Loucy (cell line): ENCODE measurements around the gene KCNT1.

Source experiments
- H2AFZ ChIP-seq: fragments of 200-600 bp; sonication (generic); 2 replicates; pipeline ENCODE4 v1.6.0; 2016; ENCODE audit warnings: antibody characterized with exemption, mild to moderate bottlenecking, low read length, moderate library complexity
- H3F3A ChIP-seq: fragments of 200-600 bp; 2 replicates; pipeline ENCODE4 v1.6.0; 2016; ENCODE audit warnings: antibody characterized with exemption, low read depth, mild to moderate bottlenecking
- H3K27me3 ChIP-seq: fragments of 200-600 bp; sonication (generic); 2 replicates; pipeline ENCODE4 v1.6.1; 2014; ENCODE audit warnings: low read length, mild to moderate bottlenecking; ENCODE audit not compliant: insufficient read depth, poor library complexity, severe bottlenecking
- H3K36me3 ChIP-seq: fragments of 200-600 bp; sonication (generic); 2 replicates; pipeline ENCODE4 v1.6.1; 2016; ENCODE audit warnings: low read length; ENCODE audit not compliant: insufficient read depth
- H3K4me1 ChIP-seq: fragments of 200-600 bp; sonication (generic); 2 replicates; pipeline ENCODE4 v1.5.1; 2014; ENCODE audit warnings: low read length, mild to moderate bottlenecking; ENCODE audit not compliant: insufficient read depth, poor library complexity, severe bottlenecking
- H3K4me2 ChIP-seq: fragments of 200-600 bp; sonication (generic); 2 replicates; pipeline ENCODE4 v1.6.0; 2014; ENCODE audit warnings: antibody characterized with exemption, low read length, low read depth, mild to moderate bottlenecking; ENCODE audit not compliant: poor library complexity, severe bottlenecking
- H3K4me3 ChIP-seq: fragments of 200-600 bp; sonication (generic); 2 replicates; pipeline ENCODE4 v1.5.1; 2014; ENCODE audit warnings: low read length, mild to moderate bottlenecking, mixed read lengths; ENCODE audit not compliant: poor library complexity, severe bottlenecking
- H3K79me2 ChIP-seq: fragments of 200-600 bp; sonication (generic); 2 replicates; pipeline ENCODE4 v1.6.1; 2014; ENCODE audit warnings: low read length; ENCODE audit not compliant: insufficient read depth
- H3K9ac ChIP-seq: fragments of 200-600 bp; sonication (generic); 2 replicates; pipeline ENCODE4 v1.6.0; 2014; ENCODE audit warnings: mild to moderate bottlenecking, low read depth, low read length, moderate library complexity; ENCODE audit not compliant: poor library complexity, severe bottlenecking
- H3K9me2 ChIP-seq: fragments of 200-600 bp; sonication (generic); replicated peaks from 2 replicates; pipeline ENCODE4 v1.6.1; 2016; ENCODE audit warnings: low read depth, low read length, mixed read lengths
- H3K9me3 ChIP-seq: fragments of 200-600 bp; sonication (generic); 2 replicates; pipeline ENCODE4 v1.6.1; 2014; ENCODE audit warnings: mild to moderate bottlenecking, antibody characterized with exemption, low read length, low read depth; ENCODE audit not compliant: insufficient read depth
- H4K20me1 ChIP-seq: fragments of 200-600 bp; sonication (generic); 2 replicates; pipeline ENCODE4 v1.6.0; 2014; ENCODE audit warnings: antibody characterized with exemption, low read length, mild to moderate bottlenecking; ENCODE audit not compliant: insufficient read depth, poor library complexity, severe bottlenecking
- EZH2phosphoT487 ChIP-seq: fragments of 200-600 bp; IDR thresholded peaks from 2 replicates; pipeline ENCODE4 v1.6.1; 2018; ENCODE audit warnings: antibody characterized with exemption, mild to moderate bottlenecking, moderate library complexity, borderline replicate concordance
- TF ChIP-seq, protein P1 (sequence below): fragments of 200-600 bp; sonication (generic); conservative IDR thresholded peaks from 2 replicates; pipeline ENCODE4 v1.5.1; 2014; ENCODE audit warnings: mild to moderate bottlenecking, antibody characterized with exemption, low read length

The KCNT1 gene

DNA sequence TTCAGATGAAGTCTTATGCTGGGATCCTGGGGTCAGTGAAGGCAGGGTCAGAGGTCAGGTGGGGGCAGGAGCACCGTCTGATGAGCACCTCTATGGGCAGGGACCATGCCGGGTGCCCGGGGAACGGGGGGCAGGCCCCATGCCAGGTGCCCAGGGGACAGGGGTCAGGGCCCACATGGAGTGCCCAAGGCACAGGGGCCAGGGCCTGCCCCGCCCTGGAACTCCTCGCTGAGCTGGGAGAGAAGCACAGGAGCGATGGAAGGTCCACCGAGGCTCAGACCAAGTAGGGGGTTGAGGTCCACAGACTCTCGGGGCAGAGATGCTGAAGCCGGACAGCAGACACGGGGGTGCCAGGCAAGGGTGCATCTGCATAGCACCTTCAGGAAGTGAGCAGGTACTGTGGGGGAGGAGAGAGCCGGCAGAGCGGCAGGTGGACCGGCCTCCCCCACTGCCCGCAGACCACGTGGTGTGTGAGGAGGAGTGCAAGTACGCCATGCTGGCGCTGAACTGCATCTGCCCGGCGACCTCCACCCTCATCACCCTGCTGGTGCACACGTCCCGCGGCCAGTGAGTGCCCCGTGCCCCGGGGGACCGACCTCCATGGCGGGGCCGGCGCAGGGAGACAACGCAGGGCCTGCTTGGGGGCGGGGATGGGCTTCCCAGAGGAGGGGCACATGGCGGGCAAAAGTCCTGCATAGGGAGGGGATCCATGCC, 67.7 kb downstream of the KCNT1 start:
- no peaks in the 10 kb centered on the region for H3K4me1 ChIP-seq
- no peaks in the 10 kb centered on the region for H3K36me3 ChIP-seq
- no peaks in the 10 kb centered on the region for H3K27me3 ChIP-seq
- no peaks in the 10 kb centered on the region for H4K20me1 ChIP-seq
- no peak overlapping the region for H2AFZ ChIP-seq
- H3K9ac ChIP-seq: no peak overlapping the region
- H3K9me2 ChIP-seq: no peaks in the 10 kb centered on the region
- no peaks in the 10 kb centered on the region for H3K79me2 ChIP-seq
- no peak overlapping the region for H3K4me2 ChIP-seq
- no peaks in the 10 kb centered on the region for H3F3A ChIP-seq
- no peak overlapping the region for H3K4me3 ChIP-seq
- peaks cover 16% of the 10 kb centered on the region; the same call in 1 of the 2 replicates for H3K9me3 ChIP-seq
- TF ChIP-seq, protein P1, sequence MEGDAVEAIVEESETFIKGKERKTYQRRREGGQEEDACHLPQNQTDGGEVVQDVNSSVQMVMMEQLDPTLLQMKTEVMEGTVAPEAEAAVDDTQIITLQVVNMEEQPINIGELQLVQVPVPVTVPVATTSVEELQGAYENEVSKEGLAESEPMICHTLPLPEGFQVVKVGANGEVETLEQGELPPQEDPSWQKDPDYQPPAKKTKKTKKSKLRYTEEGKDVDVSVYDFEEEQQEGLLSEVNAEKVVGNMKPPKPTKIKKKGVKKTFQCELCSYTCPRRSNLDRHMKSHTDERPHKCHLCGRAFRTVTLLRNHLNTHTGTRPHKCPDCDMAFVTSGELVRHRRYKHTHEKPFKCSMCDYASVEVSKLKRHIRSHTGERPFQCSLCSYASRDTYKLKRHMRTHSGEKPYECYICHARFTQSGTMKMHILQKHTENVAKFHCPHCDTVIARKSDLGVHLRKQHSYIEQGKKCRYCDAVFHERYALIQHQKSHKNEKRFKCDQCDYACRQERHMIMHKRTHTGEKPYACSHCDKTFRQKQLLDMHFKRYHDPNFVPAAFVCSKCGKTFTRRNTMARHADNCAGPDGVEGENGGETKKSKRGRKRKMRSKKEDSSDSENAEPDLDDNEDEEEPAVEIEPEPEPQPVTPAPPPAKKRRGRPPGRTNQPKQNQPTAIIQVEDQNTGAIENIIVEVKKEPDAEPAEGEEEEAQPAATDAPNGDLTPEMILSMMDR: no peak
- TF ChIP-seq EZH2phosphoT487: no peak

DNA sequence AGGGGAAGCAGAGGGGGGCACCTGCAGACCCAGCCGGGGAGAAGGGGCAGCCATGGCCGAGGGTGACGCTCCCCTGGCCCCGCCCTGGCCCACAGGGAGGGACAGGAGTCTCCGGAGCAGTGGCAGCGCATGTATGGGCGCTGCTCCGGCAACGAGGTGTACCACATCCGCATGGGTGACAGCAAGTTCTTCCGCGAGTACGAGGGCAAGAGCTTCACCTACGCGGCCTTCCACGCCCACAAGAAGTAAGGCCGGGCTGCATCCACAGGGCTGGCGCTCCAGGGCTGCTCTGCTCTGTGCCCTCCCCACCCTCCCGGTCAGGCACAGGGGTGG, 68.2 kb downstream of the KCNT1 start:
- Histone ChIP-seq H3K4me3 (no peak overlapping the region), H3K9ac (no peak overlapping the region), H3K4me1 (no peaks in the 10 kb centered on the region), H4K20me1 (no peaks in the 10 kb centered on the region), H3K36me3 (no peaks in the 10 kb centered on the region), H2AFZ (no peak overlapping the region), H3K9me2 (no peaks in the 10 kb centered on the region), H3K79me2 (no peaks in the 10 kb centered on the region), H3K27me3 (no peaks in the 10 kb centered on the region), H3F3A (no peaks in the 10 kb centered on the region), H3K4me2 (no peak overlapping the region), H3K9me3 (peaks cover 15% of the 10 kb centered on the region; the same call in 1 of the 2 replicates)
- TF ChIP-seq, protein P1: no peak
- no peak for TF ChIP-seq EZH2phosphoT487

DNA sequence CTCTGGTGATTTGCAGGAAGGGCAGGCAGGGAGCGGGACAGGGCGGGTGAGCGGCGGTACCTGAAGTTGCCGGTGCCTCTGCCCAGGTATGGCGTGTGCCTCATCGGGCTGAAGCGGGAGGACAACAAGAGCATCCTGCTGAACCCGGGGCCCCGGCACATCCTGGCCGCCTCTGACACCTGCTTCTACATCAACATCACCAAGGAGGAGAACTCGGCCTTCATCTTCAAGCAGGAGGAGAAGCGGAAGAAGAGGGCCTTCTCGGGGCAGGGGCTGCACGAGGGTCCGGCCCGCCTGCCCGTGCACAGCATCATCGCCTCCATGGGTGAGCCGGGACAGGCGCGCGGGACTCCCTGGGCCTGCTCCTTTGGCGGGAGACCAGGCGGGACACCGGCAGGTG, 68.8 kb downstream of the KCNT1 start:
- H3K9me3 ChIP-seq: peaks cover 13% of the 10 kb centered on the region; the same call in 1 of the 2 replicates
- no peak overlapping the region for H3K9ac ChIP-seq
- no peak overlapping the region for H2AFZ ChIP-seq
- H3K27me3 ChIP-seq: no peaks in the 10 kb centered on the region
- no peak overlapping the region for H3K4me2 ChIP-seq
- H3K36me3 ChIP-seq: no peaks in the 10 kb centered on the region
- no peaks in the 10 kb centered on the region for H4K20me1 ChIP-seq
- H3K79me2 ChIP-seq: no peaks in the 10 kb centered on the region
- no peak overlapping the region for H3K4me3 ChIP-seq
- no peaks in the 10 kb centered on the region for H3K9me2 ChIP-seq
- H3K4me1 ChIP-seq: no peaks in the 10 kb centered on the region
- no peaks in the 10 kb centered on the region for H3F3A ChIP-seq
- TF ChIP-seq EZH2phosphoT487: no peak
- TF ChIP-seq, protein P1: no peak
